HCEC 1CT (cell line): ENCODE measurements around the gene KRT7.
"Not testable (repeated sequence)": the region's sequence is repeated elsewhere in the genome, so short reads cannot be mapped to it uniquely, and the experiment has no call there.

Experiments
- DNase-seq: peaks from one replicate; pipeline ENCODE4 v3.0.0-alpha.2; 2017

The KRT7 gene

GRCh38 chr12:52231305-52232202 lies 1.5 kb upstream of the KRT7 start:
- no peak for DNase-seq

- no peak for DNase-seq
These were observed 805 bp upstream of the KRT7 start for GRCh38 chr12:52232203-52232673.

GRCh38 chr12:52233462-52234207 lies 592 bp downstream of the KRT7 start:
- DNase-seq = no peak

GRCh38 chr12:52234223-52234810 lies 1.3 kb downstream of the KRT7 start:
- no peak for DNase-seq

GRCh38 chr12:52235001-52235764 lies 2.1 kb downstream of the KRT7 start:
- DNase-seq = no peak

GRCh38 chr12:52235822-52236361 lies 2.8 kb downstream of the KRT7 start:
- no peak for DNase-seq

- no peak for DNase-seq
These were observed 3.5 kb downstream of the KRT7 start for GRCh38 chr12:52236386-52237050.

- no peak for DNase-seq
These were observed 5.3 kb downstream of the KRT7 start for GRCh38 chr12:52238207-52238840.

GRCh38 chr12:52238916-52239646 lies 6.0 kb downstream of the KRT7 start:
- DNase-seq = no peak

GRCh38 chr12:52239767-52240166 lies 6.7 kb downstream of the KRT7 start:
- DNase-seq = no peak

GRCh38 chr12:52240247-52240646 lies 7.2 kb downstream of the KRT7 start:
- DNase-seq = not testable (repeated sequence)

- no peak for DNase-seq
These were observed 8.3 kb downstream of the KRT7 start for GRCh38 chr12:52241205-52241842.

GRCh38 chr12:52242442-52243258 lies 9.6 kb downstream of the KRT7 start:
- DNase-seq = no peak

- no peak for DNase-seq
These were observed 10.3 kb downstream of the KRT7 start for GRCh38 chr12:52243259-52243855.

GRCh38 chr12:52243856-52244614 lies 11.0 kb downstream of the KRT7 start:
- DNase-seq = peak; percentile 88

- DNase-seq = no peak
These were observed 11.6 kb downstream of the KRT7 start for GRCh38 chr12:52244615-52244994.

GRCh38 chr12:52245259-52245961 lies 12.4 kb downstream of the KRT7 start:
- DNase-seq = no peak
